Glutamatergic neuron (in vitro differentiated cells): ENCODE data around the gene TRPV5. TPM values are rescaled to one million over a fixed set of nuclear protein-coding genes. Genes with fewer than 3 reads are reported as not detected.

Experiments used
- DNase-seq: peaks from one replicate; pipeline ENCODE4 v3.0.0; 2022
- H3K27ac Mint-ChIP-seq: one replicate; pipeline ENCODE4 v1.8.0; 2020; ENCODE audit warnings: mild to moderate bottlenecking, mixed read lengths, inconsistent platforms; ENCODE audit not compliant: unreplicated experiment
- H3K27me3 Mint-ChIP-seq: one replicate; pipeline ENCODE4 v1.8.0; 2020; ENCODE audit warnings: mild to moderate bottlenecking, moderate library complexity, mixed read lengths, inconsistent platforms; ENCODE audit not compliant: unreplicated experiment
- H3K36me3 Mint-ChIP-seq: one replicate; pipeline ENCODE4 v1.8.0; 2020; ENCODE audit warnings: mild to moderate bottlenecking, mixed read lengths, inconsistent platforms; ENCODE audit not compliant: unreplicated experiment
- H3K4me1 Mint-ChIP-seq: one replicate; pipeline ENCODE4 v1.8.0; 2020; ENCODE audit warnings: mild to moderate bottlenecking, low read depth, mixed read lengths, inconsistent platforms; ENCODE audit not compliant: unreplicated experiment
- H3K4me3 Mint-ChIP-seq: one replicate; pipeline ENCODE4 v1.8.0; 2020; ENCODE audit warnings: mild to moderate bottlenecking, mixed read lengths, inconsistent platforms; ENCODE audit not compliant: unreplicated experiment
- H3K9me3 Mint-ChIP-seq: one replicate; pipeline ENCODE4 v1.8.0; 2020; ENCODE audit warnings: mild to moderate bottlenecking, moderate library complexity, mixed read lengths, inconsistent platforms; ENCODE audit not compliant: unreplicated experiment
- total RNA-seq: library from RNA; stranded (reverse); fragmentation: NEBNext Ultra II Directional; extraction: Animal tissue kit (Norgen Biotek cat#: 25700); gene quantifications from one replicate; pipeline ENCODE4 v1.2.1, GENCODE V29; 2021; ENCODE audit not compliant: unreplicated experiment
- TF ChIP-seq, protein P1 (sequence below): fragments of 200-600 bp; sonication (generic); IDR thresholded peaks from one replicate; pipeline ENCODE4 v1.5.0; 2021; ENCODE audit not compliant: partially characterized antibody, unreplicated experiment

The TRPV5 gene
- total RNA-seq, 1 donor from 2014 or later = 0.15 TPM

- TF ChIP-seq, protein P1, sequence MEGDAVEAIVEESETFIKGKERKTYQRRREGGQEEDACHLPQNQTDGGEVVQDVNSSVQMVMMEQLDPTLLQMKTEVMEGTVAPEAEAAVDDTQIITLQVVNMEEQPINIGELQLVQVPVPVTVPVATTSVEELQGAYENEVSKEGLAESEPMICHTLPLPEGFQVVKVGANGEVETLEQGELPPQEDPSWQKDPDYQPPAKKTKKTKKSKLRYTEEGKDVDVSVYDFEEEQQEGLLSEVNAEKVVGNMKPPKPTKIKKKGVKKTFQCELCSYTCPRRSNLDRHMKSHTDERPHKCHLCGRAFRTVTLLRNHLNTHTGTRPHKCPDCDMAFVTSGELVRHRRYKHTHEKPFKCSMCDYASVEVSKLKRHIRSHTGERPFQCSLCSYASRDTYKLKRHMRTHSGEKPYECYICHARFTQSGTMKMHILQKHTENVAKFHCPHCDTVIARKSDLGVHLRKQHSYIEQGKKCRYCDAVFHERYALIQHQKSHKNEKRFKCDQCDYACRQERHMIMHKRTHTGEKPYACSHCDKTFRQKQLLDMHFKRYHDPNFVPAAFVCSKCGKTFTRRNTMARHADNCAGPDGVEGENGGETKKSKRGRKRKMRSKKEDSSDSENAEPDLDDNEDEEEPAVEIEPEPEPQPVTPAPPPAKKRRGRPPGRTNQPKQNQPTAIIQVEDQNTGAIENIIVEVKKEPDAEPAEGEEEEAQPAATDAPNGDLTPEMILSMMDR = no peak
- peaks cover 1% of the 10 kb centered on the region for H3K9me3 Mint-ChIP-seq
- H3K36me3 Mint-ChIP-seq = no peaks in the 10 kb centered on the region
- H3K4me1 Mint-ChIP-seq = peaks cover 3% of the 10 kb centered on the region
- peaks cover 6% of the 10 kb centered on the region for H3K27me3 Mint-ChIP-seq
- no peak for DNase-seq
- H3K27ac Mint-ChIP-seq = no peak overlapping the region
- no peak overlapping the region for H3K4me3 Mint-ChIP-seq
Observed at GRCh38 chr7:142864980-142865747, 68.4 kb downstream of the TRPV5 start.

DNA sequence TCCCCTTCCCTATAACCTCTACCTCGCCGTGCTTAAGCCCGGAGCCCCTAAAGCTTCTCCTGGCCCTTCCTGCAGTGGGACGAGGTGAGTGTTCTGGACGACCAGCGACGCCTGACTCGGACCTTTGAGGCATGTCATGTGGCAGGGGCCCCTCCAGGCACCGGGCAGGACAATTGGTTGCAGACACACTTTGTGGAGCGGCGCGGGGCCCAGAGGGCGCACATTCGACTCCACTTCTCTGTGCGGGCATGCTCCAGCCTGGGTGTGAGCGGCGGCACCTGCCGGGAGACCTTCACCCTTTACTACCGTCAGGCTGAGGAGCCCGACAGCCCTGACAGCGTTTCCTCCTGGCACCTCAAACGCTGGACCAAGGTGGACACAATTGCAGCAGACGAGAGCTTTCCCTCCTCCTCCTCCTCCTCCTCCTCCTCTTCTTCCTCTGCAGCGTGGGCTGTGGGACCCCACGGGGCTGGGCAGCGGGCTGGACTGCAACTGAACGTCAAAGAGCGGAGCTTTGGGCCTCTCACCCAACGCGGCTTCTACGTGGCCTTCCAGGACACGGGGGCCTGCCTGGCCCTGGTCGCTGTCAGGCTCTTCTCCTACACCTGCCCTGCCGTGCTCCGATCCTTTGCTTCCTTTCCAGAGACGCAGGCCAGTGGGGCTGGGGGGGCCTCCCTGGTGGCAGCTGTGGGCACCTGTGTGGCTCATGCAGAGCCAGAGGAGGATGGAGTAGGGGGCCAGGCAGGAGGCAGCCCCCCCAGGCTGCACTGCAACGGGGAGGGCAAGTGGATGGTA lies 69.5 kb downstream of the TRPV5 start:
- Mint-ChIP-seq H3K4me3 (no peak overlapping the region), H3K9me3 (peaks cover 1% of the 10 kb centered on the region), H3K27me3 (peaks cover 6% of the 10 kb centered on the region), H3K27ac (no peak overlapping the region), H3K36me3 (no peaks in the 10 kb centered on the region), H3K4me1 (peaks cover 3% of the 10 kb centered on the region)
- TF ChIP-seq, protein P1 = no peak
- DNase-seq = no peak

- Mint-ChIP-seq H3K27me3 (peaks cover 6% of the 10 kb centered on the region), H3K36me3 (no peaks in the 10 kb centered on the region), H3K27ac (no peak overlapping the region), H3K9me3 (peaks cover 1% of the 10 kb centered on the region), H3K4me1 (peaks cover 3% of the 10 kb centered on the region), H3K4me3 (no peak overlapping the region)
- DNase-seq = no peak
- TF ChIP-seq, protein P1 = no peak
Observed at GRCh38 chr7:142862786-142863400, 70.7 kb downstream of the TRPV5 start.

DNA sequence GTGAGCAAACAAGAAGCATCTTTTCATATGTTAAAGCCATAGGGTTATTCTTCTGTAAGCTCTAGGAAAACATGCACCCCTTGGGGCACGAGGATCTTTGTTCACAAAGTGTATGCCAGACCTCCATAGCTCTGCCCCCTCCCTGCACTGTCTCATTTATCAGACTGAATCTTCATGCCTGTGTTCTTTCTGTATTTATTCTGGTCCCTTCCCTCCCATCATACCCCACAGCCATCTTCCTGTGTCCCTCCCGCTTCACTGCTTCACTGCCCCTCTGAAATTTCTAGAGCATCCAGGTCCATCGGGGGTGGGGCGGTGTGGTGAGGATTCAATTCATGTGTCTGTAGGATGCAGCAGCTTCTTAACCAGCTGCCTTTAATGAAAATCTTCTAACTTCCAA lies 71.2 kb downstream of the TRPV5 start:
- Mint-ChIP-seq H3K27me3 (peaks cover 6% of the 10 kb centered on the region), H3K4me3 (no peak overlapping the region), H3K36me3 (no peaks in the 10 kb centered on the region), H3K4me1 (peaks cover 3% of the 10 kb centered on the region), H3K27ac (no peak overlapping the region), H3K9me3 (peaks cover 1% of the 10 kb centered on the region)
- no peak for DNase-seq
- TF ChIP-seq, protein P1 = no peak
